Activated naive CD4-positive, alpha-beta T cell treated with anti-CD3 and anti-CD28 coated beads, Interleukin-2, amount 50 U/mL, for 24 hours (primary cell): ENCODE results near the gene CYP19A1.

Experiments used
- H3K27ac Mint-ChIP-seq: one replicate; pipeline ENCODE4 v1.8.0; 2021; ENCODE audit warnings: mild to moderate bottlenecking, mixed read lengths
- H3K27me3 Mint-ChIP-seq: one replicate; pipeline ENCODE4 v1.8.0; 2021; ENCODE audit warnings: mixed read lengths
- H3K36me3 Mint-ChIP-seq: one replicate; pipeline ENCODE4 v1.8.0; 2021; ENCODE audit warnings: mixed read lengths
- H3K4me1 Mint-ChIP-seq: one replicate; pipeline ENCODE4 v1.8.0; 2021; ENCODE audit warnings: mixed read lengths
- H3K4me3 Mint-ChIP-seq: one replicate; pipeline ENCODE4 v1.8.0; 2021; ENCODE audit warnings: mild to moderate bottlenecking, mixed read lengths
- H3K9me3 Mint-ChIP-seq: one replicate; pipeline ENCODE4 v1.8.0; 2021; ENCODE audit warnings: mixed read lengths

Gene CYP19A1

GRCh38 chr15:51205050-51205975 is 133.1 kb downstream of the CYP19A1 start:
- Mint-ChIP-seq H3K4me3 (no peak overlapping the region), H3K27me3 (peaks cover 5% of the 10 kb centered on the region), H3K4me1 (no peaks in the 10 kb centered on the region), H3K9me3 (peaks cover 4% of the 10 kb centered on the region), H3K36me3 (no peaks in the 10 kb centered on the region), H3K27ac (no peak overlapping the region)

GRCh38 chr15:51203797-51204196 is 134.6 kb downstream of the CYP19A1 start:
- no peaks in the 10 kb centered on the region for H3K36me3 Mint-ChIP-seq
- peaks cover 4% of the 10 kb centered on the region for H3K9me3 Mint-ChIP-seq
- no peak overlapping the region for H3K4me3 Mint-ChIP-seq
- H3K27ac Mint-ChIP-seq, result no peak overlapping the region
- H3K4me1 Mint-ChIP-seq, result no peaks in the 10 kb centered on the region
- H3K27me3 Mint-ChIP-seq, result peaks cover 5% of the 10 kb centered on the region

- Mint-ChIP-seq H3K36me3 (no peaks in the 10 kb centered on the region), H3K4me3 (no peak overlapping the region), H3K27ac (no peak overlapping the region), H3K27me3 (peaks cover 10% of the 10 kb centered on the region), H3K9me3 (peaks cover 3% of the 10 kb centered on the region), H3K4me1 (no peaks in the 10 kb centered on the region)
These were observed 135.6 kb downstream of the CYP19A1 start for GRCh38 chr15:51202783-51203182.

- Mint-ChIP-seq H3K9me3 (no peaks in the 10 kb centered on the region), H3K27me3 (peaks cover 13% of the 10 kb centered on the region), H3K27ac (no peak overlapping the region), H3K4me3 (no peak overlapping the region), H3K4me1 (no peaks in the 10 kb centered on the region), H3K36me3 (no peaks in the 10 kb centered on the region)
These were observed 136.8 kb downstream of the CYP19A1 start for GRCh38 chr15:51201581-51201980.

GRCh38 chr15:51200792-51201191 is 137.6 kb downstream of the CYP19A1 start:
- Mint-ChIP-seq H3K9me3 (no peaks in the 10 kb centered on the region), H3K36me3 (no peaks in the 10 kb centered on the region), H3K4me1 (no peaks in the 10 kb centered on the region), H3K27me3 (peaks cover 13% of the 10 kb centered on the region), H3K27ac (no peak overlapping the region), H3K4me3 (no peak overlapping the region)

- Mint-ChIP-seq H3K27me3 (peaks cover 21% of the 10 kb centered on the region), H3K27ac (no peak overlapping the region), H3K9me3 (no peaks in the 10 kb centered on the region), H3K4me1 (no peaks in the 10 kb centered on the region), H3K36me3 (no peaks in the 10 kb centered on the region), H3K4me3 (no peak overlapping the region)
These were observed 138.9 kb downstream of the CYP19A1 start for GRCh38 chr15:51199541-51199940.

- H3K9me3 Mint-ChIP-seq, result no peaks in the 10 kb centered on the region
- H3K4me3 Mint-ChIP-seq, result no peak overlapping the region
- H3K27me3 Mint-ChIP-seq, result peaks cover 25% of the 10 kb centered on the region
- no peaks in the 10 kb centered on the region for H3K36me3 Mint-ChIP-seq
- H3K4me1 Mint-ChIP-seq, result no peaks in the 10 kb centered on the region
- no peak overlapping the region for H3K27ac Mint-ChIP-seq
These were observed 139.6 kb downstream of the CYP19A1 start for GRCh38 chr15:51198701-51199232.

GRCh38 chr15:51195459-51195858 is 142.9 kb downstream of the CYP19A1 start:
- no peaks in the 10 kb centered on the region for H3K36me3 Mint-ChIP-seq
- H3K9me3 Mint-ChIP-seq, result no peaks in the 10 kb centered on the region
- no peak overlapping the region for H3K4me3 Mint-ChIP-seq
- no peak overlapping the region for H3K27ac Mint-ChIP-seq
- H3K27me3 Mint-ChIP-seq, result peaks cover 34% of the 10 kb centered on the region
- H3K4me1 Mint-ChIP-seq, result no peaks in the 10 kb centered on the region

GRCh38 chr15:51193979-51194378 is 144.4 kb downstream of the CYP19A1 start:
- Mint-ChIP-seq H3K9me3 (no peaks in the 10 kb centered on the region), H3K4me1 (no peaks in the 10 kb centered on the region), H3K36me3 (no peaks in the 10 kb centered on the region), H3K27me3 (peaks cover 34% of the 10 kb centered on the region), H3K4me3 (peak overlapping the region; percentile 30), H3K27ac (peak overlapping the region; percentile 38)

- Mint-ChIP-seq H3K36me3 (no peaks in the 10 kb centered on the region), H3K4me3 (no peak overlapping the region), H3K27me3 (peaks cover 32% of the 10 kb centered on the region), H3K27ac (no peak overlapping the region), H3K4me1 (no peaks in the 10 kb centered on the region), H3K9me3 (no peaks in the 10 kb centered on the region)
These were observed 144.9 kb downstream of the CYP19A1 start for GRCh38 chr15:51193526-51193925.

GRCh38 chr15:51192521-51193280 is 145.7 kb downstream of the CYP19A1 start:
- Mint-ChIP-seq H3K9me3 (no peaks in the 10 kb centered on the region), H3K4me3 (no peak overlapping the region), H3K27me3 (peaks cover 29% of the 10 kb centered on the region), H3K27ac (no peak overlapping the region), H3K4me1 (no peaks in the 10 kb centered on the region), H3K36me3 (no peaks in the 10 kb centered on the region)

GRCh38 chr15:51191766-51192165 is 146.6 kb downstream of the CYP19A1 start:
- Mint-ChIP-seq H3K27me3 (peaks cover 27% of the 10 kb centered on the region), H3K9me3 (no peaks in the 10 kb centered on the region), H3K27ac (no peak overlapping the region), H3K4me3 (no peak overlapping the region), H3K36me3 (no peaks in the 10 kb centered on the region), H3K4me1 (no peaks in the 10 kb centered on the region)

- no peaks in the 10 kb centered on the region for H3K4me1 Mint-ChIP-seq
- H3K9me3 Mint-ChIP-seq, result no peaks in the 10 kb centered on the region
- no peaks in the 10 kb centered on the region for H3K36me3 Mint-ChIP-seq
- no peak overlapping the region for H3K4me3 Mint-ChIP-seq
- peaks cover 28% of the 10 kb centered on the region for H3K27me3 Mint-ChIP-seq
- no peak overlapping the region for H3K27ac Mint-ChIP-seq
These were observed 147.2 kb downstream of the CYP19A1 start for GRCh38 chr15:51191072-51191670.

- no peak overlapping the region for H3K4me3 Mint-ChIP-seq
- no peaks in the 10 kb centered on the region for H3K9me3 Mint-ChIP-seq
- no peak overlapping the region for H3K27ac Mint-ChIP-seq
- no peaks in the 10 kb centered on the region for H3K4me1 Mint-ChIP-seq
- H3K27me3 Mint-ChIP-seq, result peaks cover 25% of the 10 kb centered on the region
- H3K36me3 Mint-ChIP-seq, result no peaks in the 10 kb centered on the region
These were observed 147.8 kb downstream of the CYP19A1 start for GRCh38 chr15:51190424-51191068.

- H3K4me1 Mint-ChIP-seq, result no peaks in the 10 kb centered on the region
- no peak overlapping the region for H3K27ac Mint-ChIP-seq
- H3K4me3 Mint-ChIP-seq, result no peak overlapping the region
- H3K36me3 Mint-ChIP-seq, result no peaks in the 10 kb centered on the region
- H3K27me3 Mint-ChIP-seq, result peaks cover 20% of the 10 kb centered on the region
- H3K9me3 Mint-ChIP-seq, result no peaks in the 10 kb centered on the region
These were observed 148.6 kb downstream of the CYP19A1 start for GRCh38 chr15:51189669-51190385.
